Pancreas (tissue), 10 donors: ENCODE data around the gene TNF. TPM values are rescaled to one million over a fixed set of nuclear protein-coding genes. Genes with fewer than 3 reads are reported as not detected.

ENCODE experiments used
- ATAC-seq, 4 donors: fragments of 200-7000 bp; cut with Tn5 transposase; one replicate each; pipeline versions ENCODE4 v1.8.0 to v1.9.1; 2020; ENCODE audit warnings: mild to moderate bottlenecking in 4 of 4, moderate library complexity in 4 of 4
- DNase-seq, 6 donors: peaks; one replicate each; pipeline ENCODE4 v3.0.0-alpha.2; 2020
- FAIRE-seq: peaks from 2 replicates; lab custom pipeline; 2012; peaks lifted over from hg19 to GRCh38; lab: Jason Lieb, UNC
- H3K27ac ChIP-seq, 4 donors: fragments of 200-600 bp; sonication (generic); 1 replicate in 3 of 4; 2 replicates in 1 of 4; pipeline versions ENCODE4 v1.5.0 to v1.8.0; 2020
- H3K27me3 ChIP-seq, 4 donors: fragments of 200-600 bp; one replicate each; pipeline ENCODE4 v1.8.0; 2021
- H3K36me3 ChIP-seq, 3 donors: fragments of 200-600 bp; sonication (generic) in 1 of 3; one replicate each; pipeline versions ENCODE4 v1.5.0 to v1.8.0; 2020 to 2021
- H3K4me1 ChIP-seq, 3 donors: fragments of 200-600 bp; one replicate each; pipeline ENCODE4 v1.8.0; 2021
- H3K4me3 ChIP-seq, 4 donors: fragments of 200-600 bp; sonication (generic) in 2 of 4; one replicate each; pipeline versions ENCODE4 v1.5.0 to v1.8.0; 2020 to 2021
- H3K9me3 ChIP-seq, 4 donors: fragments of 200-600 bp; one replicate each; pipeline ENCODE4 v1.8.0; 2021
- CTCF ChIP-seq, 4 donors: fragments of 200-600 bp; sonication (generic) in 3 of 4; IDR thresholded peaks; one replicate each; pipeline versions ENCODE4 v1.5.0 to v1.8.0; 2021; ENCODE audit warnings: antibody characterized with exemption in 4 of 4
- WGBS, 2 donors: extraction: QIAGEN DNeasy Blood & Tissue Kit; methylation state at CpG; one replicate each; pipeline ENCODE4 v1.1.7; 2013; 5-methylcytosine and 5-hydroxymethylcytosine counted together
- intact Hi-C, 3 donors: fragments of 100-400 bp; cut with DNase I; formaldehyde crosslinking; loops; one replicate each; pipeline versions ENCODE4 v1.11.1 to v1.14.2; 2022
- polyA plus RNA-seq, 2 donors: library from polyadenylated mRNA; stranded (reverse); fragments of 200-250 nt; gene quantifications; one replicate each; pipeline ENCODE4 v1.2.3, GENCODE V29; 2013
- total RNA-seq, 6 donors: library from RNA; stranded (reverse); fragmentation: NEBNext Ultra II Directional in 4 of 6; extraction: Animal tissue kit (Norgen Biotek cat#: 25700) in 4 of 6; gene quantifications; one replicate each; pipeline versions ENCODE4 v1.2.1 to v1.2.4, GENCODE V29; 2021 to 2023
- donor health status: healthy with polysubstance abuse.
- donor health status: DM: no; HTN: no; CAD: no; lungs with moderate emphysema.
- donor health status: DM: no; HTN: no; CAD: no.
- donor health status: control.
- donor health status: control.
- donor health status: Bipolar disorder and iron deficiency.
- donor health status: DM: yes; HTN: yes; CAD: no.
- donor health status: DM: no; HTN: no; CAD: no.
- donor health status: DM: no; HTN: no; CAD: no.
- donor health status: DM: yes; HTN: yes; CAD: no.

TNF gene
- total and polyA plus RNA-seq, 8 donors, result 0.11 to 0.87 (median 0.42) TPM; not detected in 1

- Histone ChIP-seq H3K36me3 (no peaks in the 10 kb centered on the region), H3K27ac (no peak overlapping the region), H3K27me3 (no peaks in the 10 kb centered on the region), H3K9me3 (no peaks in the 10 kb centered on the region), H3K4me3 (no peak overlapping the region), H3K4me1 (no peaks in the 10 kb centered on the region)
- DNase-seq, result no peak
- FAIRE-seq, result no peak
- WGBS, 2 donors, result 84% methylated on average over 8 of the region's 8 CpGs
- intact Hi-C loops, result no loop called here
- ATAC-seq, result peak in 2 of 4 donors; percentile 35 to 54
- no peak for TF ChIP-seq CTCF (IDR thresholded peaks at IDR 0.05)
These were observed 38.8 kb downstream of the TNF start for GRCh38 chr6:31614075-31614619.

- no peak for FAIRE-seq
- no peaks in the 10 kb centered on the region for H3K27me3 ChIP-seq
- no peaks in the 10 kb centered on the region for H3K36me3 ChIP-seq
- DNase-seq, result no peak
- H3K27ac ChIP-seq, result peak within 1 kb of the TSS in 2 of 4 donors; percentile 2 to 15
- intact Hi-C loops, result no loop called here
- WGBS, 2 donors, result 60 to 65% methylated on average over 6 of the region's 6 CpGs
- H3K4me3 ChIP-seq, result peak within 1 kb of the TSS in 1 of 4 donors; percentile 20
- H3K4me1 ChIP-seq, result no peaks in the 10 kb centered on the region
- ATAC-seq, result peak in 3 of 4 donors; percentile 9 to 25 (median 19)
- TF ChIP-seq CTCF (IDR thresholded peaks at IDR 0.05), result no peak
- no peaks in the 10 kb centered on the region for H3K9me3 ChIP-seq
These were observed 39.6 kb downstream of the TNF start, which contains the start of gene AIF1 for GRCh38 chr6:31614684-31615578. Gene AIF1, plus strand, starts transcription at chr6:31615234. Its CDS starts 96 bp downstream, at chr6:31615330.

- peak overlapping the region in 1 of 4 donors; percentile 11 for H3K27ac ChIP-seq
- FAIRE-seq, result no peak
- ATAC-seq, result no peak
- DNase-seq, result peak in 1 of 6 donors; percentile 55
- H3K4me1 ChIP-seq, result no peaks in the 10 kb centered on the region
- TF ChIP-seq CTCF (IDR thresholded peaks at IDR 0.05), result no peak
- intact Hi-C loops, result no loop called here
- H3K27me3 ChIP-seq, result no peaks in the 10 kb centered on the region
- WGBS, 2 donors, result 75 to 81% methylated on average over 7 of the region's 7 CpGs
- H3K9me3 ChIP-seq, result no peaks in the 10 kb centered on the region
- peak overlapping the region in 1 of 4 donors; percentile 20 for H3K4me3 ChIP-seq
- no peaks in the 10 kb centered on the region for H3K36me3 ChIP-seq
These were observed 40.4 kb downstream of the TNF start for GRCh38 chr6:31615748-31616147.

- no peak for FAIRE-seq
- Histone ChIP-seq H3K4me3 (no peak overlapping the region), H3K9me3 (no peaks in the 10 kb centered on the region), H3K27me3 (no peaks in the 10 kb centered on the region), H3K27ac (no peak overlapping the region), H3K36me3 (no peaks in the 10 kb centered on the region), H3K4me1 (peaks cover 0 to 3% (median under 1%) of the 10 kb centered on the region in 3 donors)
- no peak for DNase-seq
- no peak for TF ChIP-seq CTCF (IDR thresholded peaks at IDR 0.05)
- intact Hi-C loops, result no loop called here
- ATAC-seq, result no peak
- 87 to 92% methylated on average over 2 of the region's 2 CpGs for WGBS, 2 donors
These were observed 41.6 kb downstream of the TNF start for GRCh38 chr6:31617010-31617409.
